MM.1S (cell line): Measurements from ENCODE around the gene SHMT1.

Experiments
- DNase-seq: peaks from one replicate; pipeline ENCODE4 v3.0.0-alpha.2; 2015
- H2AFZ ChIP-seq: fragments of 300-600 bp; sonication (generic); 2 replicates; pipeline ENCODE4 v1.6.0; 2016; ENCODE audit warnings: antibody characterized with exemption, low read length
- H3F3A ChIP-seq: fragments of 300-600 bp; sonication (generic); 2 replicates; pipeline ENCODE4 v1.6.1; 2016; ENCODE audit warnings: mild to moderate bottlenecking, antibody characterized with exemption, low read length, moderate library complexity, mixed read lengths; ENCODE audit not compliant: insufficient read depth
- H3K27ac ChIP-seq: fragments of 300-600 bp; sonication (generic); 2 replicates; pipeline ENCODE4 v1.5.1; 2016; ENCODE audit warnings: mild to moderate bottlenecking, low read length
- H3K27me3 ChIP-seq: fragments of 300-600 bp; sonication (generic); replicated peaks from 2 replicates; pipeline ENCODE4 v1.6.0; 2016; ENCODE audit warnings: low read length; ENCODE audit not compliant: insufficient read depth
- H3K36me3 ChIP-seq: fragments of 300-600 bp; sonication (generic); replicated peaks from 2 replicates; pipeline ENCODE4 v1.6.1; 2016; ENCODE audit warnings: mild to moderate bottlenecking, low read length, mixed read lengths; ENCODE audit not compliant: insufficient read depth
- H3K4me1 ChIP-seq: fragments of 300-600 bp; sonication (generic); 2 replicates; pipeline ENCODE4 v1.6.1; 2016; ENCODE audit warnings: low read length, mixed read lengths
- H3K4me2 ChIP-seq: fragments of 300-600 bp; sonication (generic); 2 replicates; pipeline ENCODE4 v1.6.0; 2016; ENCODE audit warnings: low read depth, low read length
- H3K4me3 ChIP-seq: fragments of 300-600 bp; sonication (generic); 2 replicates; pipeline ENCODE4 v1.5.1; 2016; ENCODE audit warnings: low read length, mixed read lengths
- H3K79me2 ChIP-seq: fragments of 300-600 bp; sonication (generic); 2 replicates; pipeline ENCODE4 v1.6.1; 2016; ENCODE audit warnings: mixed run types, low read length, mixed read lengths
- H3K9ac ChIP-seq: fragments of 300-600 bp; sonication (generic); 2 replicates; pipeline ENCODE4 v1.6.1; 2016; ENCODE audit warnings: low read length, mixed read lengths
- H3K9me2 ChIP-seq: fragments of 300-600 bp; sonication (generic); replicated peaks from 2 replicates; pipeline ENCODE4 v1.6.1; 2016; ENCODE audit warnings: mild to moderate bottlenecking, low read length, mixed read lengths; ENCODE audit not compliant: insufficient read depth
- H3K9me3 ChIP-seq: fragments of 300-600 bp; sonication (generic); replicated peaks from 2 replicates; pipeline ENCODE4 v1.6.1; 2016; ENCODE audit warnings: mild to moderate bottlenecking, low read length, mixed read lengths; ENCODE audit not compliant: insufficient read depth
- H4K20me1 ChIP-seq: fragments of 300-600 bp; sonication (generic); 2 replicates; pipeline ENCODE4 v1.6.1; 2016; ENCODE audit warnings: mild to moderate bottlenecking, low read length, moderate library complexity, mixed read lengths; ENCODE audit not compliant: insufficient read depth
- CTCF ChIP-seq: fragments of 300-600 bp; sonication (generic); IDR thresholded peaks from 2 replicates; pipeline ENCODE4 v1.5.1; 2016; ENCODE audit warnings: antibody characterized with exemption, low read length, mixed read lengths
- EZH2 ChIP-seq: fragments of 300-600 bp; sonication (generic); optimal IDR thresholded peaks from 2 replicates; pipeline ENCODE3; 2017; ENCODE audit warnings: low read depth, mild to moderate bottlenecking, antibody characterized with exemption, low read length, mixed read lengths
- EZH2phosphoT487 ChIP-seq: fragments of 300-600 bp; sonication (generic); IDR thresholded peaks from 2 replicates; pipeline ENCODE4 v1.6.1; 2018; ENCODE audit warnings: antibody characterized with exemption, low read length

Gene SHMT1

DNA sequence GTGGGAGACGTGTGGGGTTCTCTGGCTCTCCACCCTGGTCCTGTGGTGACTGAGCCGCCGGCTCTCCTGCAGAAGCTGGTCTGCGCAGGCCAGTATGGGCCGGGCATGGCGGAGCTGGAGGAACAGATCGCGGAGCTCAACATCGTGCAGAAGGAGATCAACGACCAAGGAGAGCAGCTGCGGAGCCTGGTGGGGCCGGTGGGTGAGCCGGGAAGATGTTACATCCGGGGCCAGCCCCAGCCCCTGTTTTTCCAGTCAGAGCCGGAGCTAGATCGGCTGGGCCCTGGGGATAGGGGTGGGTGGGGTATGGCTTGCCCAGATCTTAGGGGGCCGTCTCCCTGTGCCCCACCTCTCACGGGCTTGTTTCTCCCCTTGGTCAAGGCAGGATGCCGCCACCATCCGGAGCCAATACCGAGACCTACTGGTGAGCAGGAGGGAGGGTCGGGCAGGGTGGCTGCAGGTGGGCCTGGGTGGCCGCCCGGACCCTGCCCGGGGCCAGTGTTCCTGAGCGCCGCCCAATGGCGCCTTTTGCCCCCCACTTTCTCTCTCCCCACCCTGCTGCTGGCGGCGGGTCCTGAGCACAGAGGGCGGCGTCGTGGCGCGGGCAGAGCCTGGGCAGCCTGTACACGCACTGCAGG, 19.2 kb upstream of the SHMT1 start:
- Histone ChIP-seq H4K20me1 (no peaks in the 10 kb centered on the region), H3K4me3 (no peak overlapping the region), H3K9ac (no peak overlapping the region), H3K4me1 (no peaks in the 10 kb centered on the region), H3K79me2 (no peaks in the 10 kb centered on the region), H3F3A (no peaks in the 10 kb centered on the region), H3K27ac (no peak overlapping the region), H3K36me3 (no peaks in the 10 kb centered on the region), H3K9me3 (no peaks in the 10 kb centered on the region), H3K9me2 (no peaks in the 10 kb centered on the region), H3K4me2 (no peak overlapping the region), H2AFZ (no peak overlapping the region), H3K27me3 (peaks cover 7% of the 10 kb centered on the region; the same call in 1 of the 2 replicates)
- TF ChIP-seq CTCF, result no peak
- no peak for TF ChIP-seq EZH2
- TF ChIP-seq EZH2phosphoT487, result no peak
- DNase-seq, result no peak

GRCh38 chr17:18381953-18382245, 18.5 kb upstream of the SHMT1 start:
- TF ChIP-seq EZH2, result no peak
- H3K27me3 ChIP-seq, result peaks cover 7% of the 10 kb centered on the region; the same call in 1 of the 2 replicates
- no peak overlapping the region for H2AFZ ChIP-seq
- no peak overlapping the region for H3K27ac ChIP-seq
- H3K36me3 ChIP-seq, result no peaks in the 10 kb centered on the region
- H3K4me2 ChIP-seq, result no peak overlapping the region
- no peaks in the 10 kb centered on the region for H3K79me2 ChIP-seq
- H3K9ac ChIP-seq, result no peak overlapping the region
- H3K9me2 ChIP-seq, result no peaks in the 10 kb centered on the region
- H4K20me1 ChIP-seq, result no peaks in the 10 kb centered on the region
- DNase-seq, result no peak
- no peaks in the 10 kb centered on the region for H3F3A ChIP-seq
- H3K4me3 ChIP-seq, result no peak overlapping the region
- H3K9me3 ChIP-seq, result no peaks in the 10 kb centered on the region
- H3K4me1 ChIP-seq, result no peaks in the 10 kb centered on the region

- Histone ChIP-seq H2AFZ (no peak overlapping the region), H3K27me3 (peaks cover 7% of the 10 kb centered on the region; the same call in 1 of the 2 replicates), H3K9ac (no peak overlapping the region), H3K9me3 (no peaks in the 10 kb centered on the region), H3F3A (no peaks in the 10 kb centered on the region), H3K27ac (no peak overlapping the region), H3K9me2 (no peaks in the 10 kb centered on the region), H3K36me3 (no peaks in the 10 kb centered on the region), H3K4me1 (no peaks in the 10 kb centered on the region), H4K20me1 (no peaks in the 10 kb centered on the region), H3K79me2 (no peaks in the 10 kb centered on the region), H3K4me2 (no peak overlapping the region), H3K4me3 (no peak overlapping the region)
- no peak for DNase-seq
- TF ChIP-seq EZH2phosphoT487, result no peak
- TF ChIP-seq CTCF, result no peak
- no peak for TF ChIP-seq EZH2
Observed at GRCh38 chr17:18381158-18381952, 18.0 kb upstream of the SHMT1 start.
